ENCODE measurements around the gene ARHGAP8. TPM values are rescaled to one million over a fixed set of nuclear protein-coding genes. Genes with fewer than 3 reads are reported as not detected.
"Not testable (repeated sequence)": the region's sequence is repeated elsewhere in the genome, so short reads cannot be mapped to it uniquely, and the experiment has no call there.

ARHGAP8 gene
- polyA plus RNA-seq, 1 donor, result 44.4 TPM

DNA sequence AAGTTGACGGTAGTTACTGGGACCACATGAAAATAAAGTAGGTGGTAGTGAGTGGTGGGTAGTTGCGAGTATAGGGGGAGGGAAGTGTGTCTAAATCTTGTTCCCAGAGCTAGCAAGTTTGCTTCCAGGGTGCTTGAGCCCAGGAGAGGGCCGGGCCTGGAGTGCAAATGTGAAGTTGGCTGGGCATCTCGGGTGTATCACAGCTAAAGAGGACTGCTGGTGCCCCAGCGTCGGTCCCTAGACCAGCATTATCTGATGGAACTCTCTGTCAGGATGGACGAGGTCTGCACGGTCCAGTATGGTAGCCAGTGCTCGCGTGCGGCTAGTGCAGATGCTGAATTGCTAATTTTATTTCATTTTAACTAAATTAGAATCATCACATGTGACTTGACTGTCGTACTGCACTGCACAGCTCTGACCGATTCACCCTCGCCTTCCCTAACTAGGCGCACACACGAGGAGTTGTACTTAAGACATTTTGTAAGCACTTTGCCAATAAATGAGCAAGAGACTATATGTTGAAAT, 75.4 kb downstream of the ARHGAP8 start:
- DNase-seq, result no peak

DNA sequence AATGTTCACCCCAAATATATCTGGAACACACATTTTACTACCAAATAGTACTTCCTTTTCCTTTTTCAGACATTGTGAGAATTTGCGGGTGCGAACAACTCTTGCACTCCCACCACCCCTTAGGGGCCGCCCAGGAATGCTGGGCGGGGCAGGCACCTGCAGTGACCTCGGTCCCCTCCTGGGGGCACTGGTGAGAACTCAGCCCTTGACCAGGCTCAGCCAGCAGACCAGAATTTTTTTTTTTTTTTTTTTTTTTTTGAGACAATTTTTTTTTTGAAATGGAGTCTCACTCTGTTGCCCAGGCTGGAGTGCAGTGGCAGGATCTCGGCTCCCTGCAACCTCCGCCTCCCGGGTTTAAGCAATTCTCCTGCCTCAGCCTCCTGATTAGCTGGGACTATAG, 75.8 kb downstream of the ARHGAP8 start:
- DNase-seq, result no peak

DNA sequence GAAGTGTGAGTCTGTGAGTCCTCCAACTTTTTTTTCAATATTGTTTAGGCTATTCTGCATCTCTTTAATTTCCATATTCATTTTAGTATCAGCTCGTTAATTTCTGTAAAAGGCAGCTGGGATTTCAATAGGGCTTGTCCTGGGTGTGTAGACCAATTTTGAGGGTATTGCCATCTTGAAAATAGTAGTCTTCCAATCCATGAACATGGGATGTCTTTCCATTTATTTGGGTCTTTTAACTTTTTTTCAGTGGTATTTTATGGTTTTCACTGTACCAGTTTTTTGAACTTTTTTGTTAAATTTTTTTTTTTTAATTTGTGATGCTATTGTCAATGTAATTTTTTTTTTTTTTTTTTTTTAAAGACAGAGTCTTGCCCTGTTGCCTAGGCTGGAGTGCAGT, 79.5 kb downstream of the ARHGAP8 start:
- no peak for DNase-seq

DNA sequence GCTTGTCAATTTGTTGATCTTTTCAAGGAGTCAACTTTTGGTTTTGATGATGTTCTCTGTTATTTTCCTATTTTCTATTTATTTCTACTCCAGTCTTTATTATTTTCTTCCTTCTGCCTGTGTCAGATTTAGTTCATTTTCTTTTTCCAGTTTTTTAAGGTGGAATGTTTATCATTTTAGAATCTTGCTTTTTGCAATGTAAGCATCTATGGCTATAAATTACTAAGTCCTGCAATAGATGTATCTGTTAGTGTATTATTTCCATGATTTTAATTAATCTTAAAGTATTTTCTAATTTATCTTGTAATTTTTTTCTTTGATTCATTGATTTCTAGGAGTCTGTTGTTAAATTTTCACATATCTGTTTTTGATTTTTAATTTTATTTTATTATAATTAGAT, 81.7 kb downstream of the ARHGAP8 start:
- no peak for DNase-seq

DNA sequence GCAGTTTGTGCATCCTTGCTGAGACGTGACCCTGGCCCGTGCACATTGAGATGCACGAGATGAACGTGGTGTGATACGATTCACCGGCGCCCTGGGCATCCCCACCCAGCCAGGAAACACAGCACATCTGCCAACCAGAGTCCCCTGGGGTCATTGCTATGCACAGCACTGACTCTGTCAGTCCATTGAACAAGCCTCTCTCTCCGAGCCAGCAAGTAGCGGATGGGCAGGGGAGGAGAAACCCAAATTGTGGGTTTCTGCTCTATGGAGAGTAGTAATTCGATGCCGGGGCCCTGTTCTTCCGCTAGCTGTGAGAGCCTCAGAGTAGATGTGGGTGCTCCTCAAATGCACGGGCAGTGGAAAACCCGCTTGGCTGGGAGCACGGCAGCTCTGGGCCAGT, 85.1 kb downstream of the ARHGAP8 start:
- no peak for DNase-seq

DNA sequence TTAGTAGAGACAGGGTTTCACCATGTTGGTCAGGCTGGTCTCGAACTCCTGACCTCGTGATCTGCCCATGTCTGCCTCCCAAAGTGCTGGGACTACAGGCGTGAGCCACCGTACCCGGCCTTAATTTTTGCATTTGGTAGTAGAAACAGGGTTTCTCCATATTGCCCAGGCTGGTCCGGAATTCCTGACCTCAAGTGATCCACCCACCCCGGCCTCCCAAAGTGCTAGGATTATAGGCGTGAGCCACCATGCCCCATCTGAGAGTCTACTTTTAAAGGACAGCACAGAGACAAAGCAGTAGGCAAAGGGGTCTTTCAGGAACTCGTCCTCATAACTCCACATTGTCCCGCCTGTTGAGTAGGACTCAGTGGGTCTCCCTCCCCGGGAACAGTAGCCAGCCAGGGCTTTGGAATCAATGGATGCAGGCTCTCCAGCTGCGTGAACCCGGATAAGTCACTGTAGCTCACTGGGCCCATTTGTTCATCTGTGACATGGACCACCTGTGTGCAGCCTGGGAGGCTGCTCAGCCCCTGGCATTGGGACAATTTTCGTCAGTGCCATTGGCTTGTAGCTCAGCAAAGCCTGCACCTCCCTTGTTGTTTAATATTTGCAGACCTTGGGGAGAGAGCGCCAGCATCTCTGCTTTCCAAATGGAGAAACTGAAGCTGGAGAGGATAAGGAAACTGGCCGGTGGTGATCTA, 86.1 kb downstream of the ARHGAP8 start:
- DNase-seq, result no peak

DNA sequence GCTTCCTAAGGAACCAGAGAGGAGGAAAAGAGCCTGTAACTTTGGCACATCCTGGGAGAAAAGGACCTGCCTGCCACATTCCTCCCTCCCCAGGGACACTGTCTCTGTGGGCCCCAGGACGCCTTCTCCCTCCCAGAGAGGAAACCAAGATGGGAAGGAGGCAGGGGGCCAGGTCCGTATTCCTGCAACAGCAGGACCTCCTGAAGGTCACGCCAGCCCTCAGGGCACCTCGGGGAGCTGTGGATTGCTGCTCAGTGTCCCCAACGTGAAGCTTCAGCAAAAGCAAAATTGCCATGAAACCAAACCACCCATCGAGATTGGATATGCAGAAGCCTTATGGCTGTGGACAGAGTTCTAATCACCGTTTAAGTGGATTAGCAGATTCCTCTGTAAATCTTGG, 86.7 kb downstream of the ARHGAP8 start:
- DNase-seq, result no peak

DNA sequence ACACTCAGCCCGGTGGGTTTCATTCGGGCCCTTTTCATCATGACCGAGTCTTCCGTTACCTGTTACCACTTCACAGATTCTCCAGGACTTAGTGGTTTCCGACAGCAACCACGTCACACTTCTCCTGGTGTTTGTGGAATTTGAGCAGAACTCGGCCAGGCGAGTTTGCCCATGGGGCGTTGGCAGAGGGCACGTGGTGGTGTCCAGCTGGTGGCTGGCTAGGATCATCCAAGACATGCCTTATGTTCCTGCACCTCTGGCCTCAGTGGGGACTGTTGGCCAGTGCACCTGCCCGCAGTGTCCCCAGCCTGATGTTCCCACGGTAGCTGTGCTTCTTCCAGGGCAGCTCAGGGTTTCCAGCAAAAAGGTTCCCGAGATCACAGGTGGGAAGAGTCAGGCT, 87.3 kb downstream of the ARHGAP8 start:
- DNase-seq, result no peak

DNA sequence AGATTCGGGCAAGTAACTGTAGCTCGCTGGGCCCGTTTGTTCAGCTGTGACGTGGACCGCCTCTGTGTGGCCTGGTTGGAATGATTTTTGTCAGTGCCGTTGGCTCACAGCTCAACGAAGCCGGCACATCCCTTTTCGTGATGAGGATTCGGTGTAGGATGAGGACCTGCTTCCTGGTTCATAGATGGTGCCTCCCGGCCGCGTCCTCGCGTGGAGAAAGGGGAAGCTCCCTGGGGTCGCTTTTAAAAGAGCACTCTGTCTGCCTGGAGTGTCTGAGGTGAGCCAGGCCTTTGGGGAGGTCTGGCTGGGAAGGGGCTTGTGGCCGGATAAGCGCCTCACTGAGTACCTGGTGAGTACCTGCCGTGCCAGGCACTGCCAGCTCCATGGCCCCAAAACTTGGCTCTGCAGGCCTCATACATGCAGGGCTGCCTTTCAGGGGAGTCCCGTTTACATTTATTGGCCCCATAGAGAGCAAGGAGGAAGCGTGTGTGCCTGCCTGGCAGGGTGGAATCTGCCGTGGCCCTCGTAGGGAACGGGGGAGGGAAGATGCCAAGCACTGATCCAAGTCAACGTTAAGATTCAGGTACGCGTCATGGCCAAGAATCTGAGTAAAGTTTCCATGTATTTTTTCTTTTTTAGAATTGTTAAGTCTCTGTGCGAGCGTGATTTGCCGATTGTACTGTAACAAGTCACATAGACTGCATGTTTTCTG, 88.4 kb downstream of the ARHGAP8 start:
- DNase-seq, result no peak

DNA sequence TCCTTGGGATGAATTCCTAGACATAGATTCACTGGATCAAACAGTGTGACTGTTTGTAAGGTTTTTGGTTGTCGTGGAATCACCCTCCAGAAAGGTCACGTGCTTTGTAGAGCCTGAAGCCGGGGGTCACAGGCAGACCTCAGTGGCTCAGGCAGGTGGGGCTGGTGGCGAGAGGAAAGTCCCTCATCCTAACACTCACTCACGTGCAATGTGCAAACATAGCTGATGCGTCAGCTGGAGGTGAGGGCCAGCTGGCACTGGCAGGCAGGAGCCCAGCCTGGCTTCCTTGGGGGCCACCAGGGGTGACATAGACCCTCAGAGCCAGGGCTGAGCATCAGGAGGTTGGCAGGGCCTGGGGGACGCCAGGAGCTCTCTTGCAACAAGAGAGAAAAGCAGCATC, 90.0 kb downstream of the ARHGAP8 start:
- DNase-seq, result no peak

DNA sequence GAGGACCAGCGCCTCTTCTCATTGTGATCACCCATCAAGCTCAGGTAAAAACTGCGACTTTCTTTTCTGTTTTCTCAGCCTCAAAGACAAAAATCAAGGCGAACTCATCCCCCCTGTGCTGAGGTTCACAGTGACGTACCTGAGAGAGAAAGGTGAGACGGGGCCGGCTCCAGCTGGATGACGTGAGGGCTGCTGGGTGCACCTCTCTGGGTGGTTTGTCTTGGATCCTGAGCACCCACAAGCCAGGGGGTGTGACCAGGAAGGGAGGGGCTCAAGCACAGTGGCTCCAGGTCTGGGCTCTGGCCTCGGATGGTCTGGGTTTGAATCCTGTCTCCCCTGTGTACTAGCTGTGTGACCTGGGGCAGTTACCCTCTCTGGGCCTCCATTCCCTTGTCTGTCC, 92.8 kb downstream of the ARHGAP8 start:
- DNase-seq, result no peak

DNA sequence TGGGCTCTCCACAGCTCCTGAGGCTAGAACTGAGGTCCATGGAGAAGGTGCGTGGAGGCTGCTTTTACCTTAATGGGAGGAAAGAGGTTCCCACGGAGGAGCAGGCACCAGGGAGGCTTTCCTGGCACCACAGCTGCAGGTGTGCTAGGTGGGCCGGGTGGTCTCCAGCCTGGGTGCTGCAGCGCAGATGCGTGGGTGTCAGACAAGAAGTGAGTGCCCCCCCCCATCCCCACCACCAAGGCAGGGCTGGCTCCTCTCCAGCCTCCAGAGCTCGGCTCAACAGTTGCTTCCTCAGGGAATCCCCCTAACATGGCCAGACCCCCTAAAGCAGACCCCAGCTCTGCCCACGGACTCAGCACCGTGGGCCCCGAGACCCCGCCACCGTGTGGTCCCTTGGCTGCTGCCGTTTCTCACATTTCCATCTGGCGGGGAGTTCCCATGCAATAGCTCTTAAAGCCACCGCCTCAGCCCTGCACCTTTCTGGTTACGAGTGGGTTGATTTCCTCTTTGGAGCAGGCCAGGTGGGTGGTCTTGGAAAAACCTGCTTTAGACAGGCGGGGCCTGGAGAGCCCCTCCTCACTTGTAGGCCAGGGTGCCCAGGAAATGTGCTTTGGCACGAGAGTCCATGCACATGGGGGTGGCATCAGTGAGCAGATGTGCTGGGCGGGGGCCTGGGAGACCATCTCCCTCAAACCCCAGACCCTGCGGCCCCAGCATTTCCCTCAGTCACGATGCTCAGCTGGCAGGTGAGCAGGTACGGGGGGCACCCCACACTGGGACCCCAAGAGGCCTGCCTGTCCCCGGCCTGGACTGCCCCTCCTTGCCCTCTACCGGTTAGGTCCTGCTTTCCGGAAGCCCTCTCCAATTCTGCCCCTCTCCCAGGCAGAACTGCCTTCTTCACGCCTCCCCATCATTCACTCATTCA, 93.7 kb downstream of the ARHGAP8 start:
- no peak for DNase-seq

DNA sequence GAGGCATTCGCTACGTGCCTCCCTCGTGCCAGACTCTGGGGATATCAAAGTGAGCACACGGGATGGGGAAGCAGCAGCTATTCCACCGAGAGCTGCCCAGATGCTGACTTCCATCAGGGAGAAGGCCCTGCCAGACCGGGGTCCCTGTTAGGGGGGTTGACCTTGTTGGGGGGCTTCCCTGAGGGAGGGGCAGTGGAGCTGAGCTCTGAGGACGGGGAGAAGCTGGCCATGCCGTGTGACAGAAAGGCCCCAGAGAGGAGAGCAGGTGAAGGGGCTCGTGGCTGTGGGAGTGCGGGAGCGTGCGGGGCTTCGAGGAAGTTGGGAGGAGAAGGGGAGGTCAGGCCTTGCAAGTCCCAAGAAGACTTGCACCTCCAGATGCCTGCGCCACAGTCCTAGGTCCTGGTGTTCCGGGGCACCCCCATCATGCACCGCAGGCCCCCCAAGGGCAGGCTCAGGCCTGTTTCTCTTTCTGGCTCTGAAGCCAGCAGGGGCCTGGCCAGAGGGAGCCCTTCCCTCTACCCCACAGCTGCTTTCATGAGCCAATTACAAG, 94.4 kb downstream of the ARHGAP8 start:
- DNase-seq, result no peak

DNA sequence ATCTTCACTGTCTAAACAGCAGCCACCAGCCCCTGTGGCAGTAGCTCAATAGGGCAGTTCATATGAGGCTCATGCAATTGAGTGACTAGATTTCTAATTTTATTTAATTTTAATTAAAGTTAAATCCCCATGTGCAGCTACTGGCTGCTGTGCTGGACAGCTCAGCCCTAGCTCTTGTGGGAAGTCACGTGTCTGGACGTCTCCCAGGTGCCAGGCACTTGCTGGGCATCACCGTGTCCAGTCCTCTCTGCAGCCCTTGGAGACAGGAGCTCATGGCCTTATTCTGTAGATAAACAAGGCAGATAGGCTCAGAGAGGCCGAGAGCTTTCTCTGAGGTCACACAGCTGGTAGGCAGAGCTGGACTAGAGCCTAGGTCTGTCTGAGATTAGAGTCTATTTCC, 95.0 kb downstream of the ARHGAP8 start:
- no peak for DNase-seq

DNA sequence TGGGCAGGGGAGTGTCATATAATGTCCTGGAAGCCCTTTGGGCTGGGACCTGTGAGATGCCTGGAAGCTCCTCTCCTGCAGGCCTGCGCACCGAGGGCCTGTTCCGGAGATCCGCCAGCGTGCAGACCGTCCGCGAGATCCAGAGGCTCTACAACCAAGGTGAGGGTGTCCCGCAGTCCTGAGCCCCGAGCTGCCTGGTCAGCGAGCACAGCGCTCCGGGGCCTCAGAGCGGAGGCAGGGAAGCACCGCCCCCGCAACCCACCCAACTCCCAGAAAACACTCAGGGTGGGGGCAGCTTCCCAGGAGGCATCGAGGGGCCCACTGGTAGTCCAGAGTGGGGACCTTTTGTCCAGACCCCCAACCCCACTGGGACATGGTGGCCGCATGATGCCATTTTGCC, 95.5 kb downstream of the ARHGAP8 start:
- DNase-seq, result no peak

DNA sequence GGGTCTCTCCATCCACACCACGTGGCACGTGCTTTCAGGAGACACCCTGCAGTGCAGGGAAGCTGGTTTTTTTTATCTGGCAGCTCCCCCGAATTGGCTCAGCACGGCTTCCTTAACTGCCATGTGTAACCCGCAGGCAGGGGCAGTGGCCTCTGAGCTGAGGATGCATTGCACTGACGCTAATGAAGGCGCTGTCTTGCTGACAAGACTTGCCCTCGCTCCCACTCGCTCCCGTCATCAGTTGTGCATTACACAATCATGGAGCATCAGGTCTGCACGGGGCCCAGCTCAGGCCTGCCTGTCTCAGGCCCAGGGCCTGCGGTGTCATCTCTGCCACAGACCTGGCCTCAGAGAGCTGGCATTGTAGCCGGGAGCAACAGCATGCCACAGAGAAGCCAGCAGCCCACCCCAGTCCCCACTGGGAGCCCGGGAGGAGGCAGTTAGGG, 95.9 kb downstream of the ARHGAP8 start:
- DNase-seq, result no peak

DNA sequence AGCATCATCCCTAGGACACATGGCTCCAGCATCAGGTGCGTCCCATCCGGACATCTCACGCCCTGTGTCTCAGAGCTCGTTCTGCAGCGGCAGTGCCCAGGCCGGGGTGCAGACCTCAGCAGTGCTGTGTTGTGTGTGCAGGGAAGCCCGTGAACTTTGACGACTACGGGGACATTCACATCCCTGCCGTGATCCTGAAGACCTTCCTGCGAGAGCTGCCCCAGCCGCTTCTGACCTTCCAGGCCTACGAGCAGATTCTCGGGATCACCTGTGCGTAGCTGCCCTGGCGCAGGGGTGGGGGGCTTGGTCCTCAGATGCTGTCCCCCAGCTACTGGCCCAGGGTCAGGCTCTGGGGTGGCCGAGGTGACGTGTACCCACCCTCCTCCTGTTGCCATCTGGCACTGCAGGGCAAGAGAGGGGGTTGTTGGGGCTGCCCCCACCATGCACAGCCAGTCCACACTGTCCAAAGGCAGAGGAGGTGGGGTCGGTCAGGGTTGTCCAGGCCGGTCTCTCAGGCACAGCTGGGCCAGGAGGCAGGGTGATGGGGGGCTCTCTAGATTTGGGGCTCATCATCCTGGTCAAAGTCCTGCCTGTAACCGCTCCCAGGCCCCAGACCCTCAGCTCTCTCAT, 96.5 kb downstream of the ARHGAP8 start:
- no peak for DNase-seq

DNA sequence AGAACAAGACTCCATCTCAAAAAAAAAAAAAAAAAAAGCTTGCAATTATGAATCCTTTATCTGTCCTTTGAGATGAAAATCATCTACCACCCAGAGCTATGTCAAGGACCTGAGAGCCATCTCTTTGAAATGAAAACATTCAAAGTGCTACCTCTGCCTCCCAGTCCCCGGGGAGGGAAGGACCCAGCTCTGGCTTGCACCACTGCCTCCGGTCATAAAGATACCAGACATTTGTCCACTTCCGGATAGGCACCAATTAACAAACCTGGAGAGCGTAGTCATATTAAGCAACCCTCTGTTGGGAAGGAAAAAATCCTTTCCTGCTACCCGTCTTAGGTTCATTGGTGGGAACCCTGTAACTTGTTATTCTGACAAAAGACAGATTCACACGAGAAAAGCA, 98.6 kb downstream of the ARHGAP8 start:
- no peak for DNase-seq

DNA sequence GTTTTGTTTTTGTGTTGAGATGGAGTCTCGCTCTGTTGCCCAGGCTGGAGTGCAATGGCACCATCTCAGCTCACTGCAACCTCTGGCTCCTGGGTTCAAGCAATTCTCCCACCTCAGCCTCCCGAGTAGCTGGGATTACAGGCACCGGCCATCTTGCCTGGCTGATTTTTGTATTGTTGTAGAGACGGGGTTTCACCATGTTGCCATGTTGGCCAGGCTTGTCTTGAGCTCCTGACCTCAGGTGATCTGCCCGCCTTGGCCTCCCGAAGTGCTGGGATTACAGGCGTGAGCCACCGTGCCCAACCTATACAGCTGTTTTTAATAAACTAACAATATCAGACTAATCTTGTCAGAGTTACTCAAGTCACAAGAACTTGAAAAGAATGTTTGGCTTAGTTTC, 102.3 kb downstream of the ARHGAP8 start:
- not testable (repeated sequence) for DNase-seq

DNA sequence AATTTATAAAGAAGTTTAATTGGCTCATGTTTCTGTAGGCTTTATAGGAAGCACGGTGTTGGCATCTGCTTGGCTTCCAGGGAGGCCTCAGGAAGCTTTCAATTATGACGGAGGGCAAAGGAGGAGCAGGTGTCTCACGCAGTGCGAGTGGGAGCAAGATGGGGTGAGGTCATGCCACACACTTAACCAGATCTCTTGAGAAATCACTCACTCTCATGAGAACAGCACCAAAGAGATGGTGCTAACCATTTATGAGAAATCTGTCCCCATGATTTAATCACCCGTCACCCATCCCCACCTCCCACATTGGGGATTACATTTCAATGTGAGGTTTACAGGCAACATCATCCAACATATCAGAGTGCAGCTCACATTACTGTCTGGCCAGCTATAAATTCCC, 103.5 kb downstream of the ARHGAP8 start:
- no peak for DNase-seq

DNA sequence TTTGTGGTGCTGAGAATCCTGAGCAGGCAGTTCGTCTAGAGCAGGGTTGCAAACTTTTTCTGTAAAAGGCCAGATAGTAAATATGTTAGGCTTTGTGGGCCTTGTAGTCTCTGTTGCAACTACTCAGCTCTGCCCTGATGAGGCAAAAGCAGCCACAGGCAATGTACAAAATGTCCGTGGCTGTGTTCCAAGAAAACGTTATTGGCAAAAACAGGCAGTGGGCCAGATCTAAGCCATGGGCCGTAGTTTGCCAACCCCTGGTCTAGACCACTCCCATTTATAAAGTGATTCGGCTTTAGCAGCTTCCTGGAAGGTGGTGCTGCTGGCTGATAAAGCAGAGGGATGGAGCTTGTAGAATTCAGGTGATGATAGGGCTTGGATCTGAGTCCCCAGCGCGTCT, 106.4 kb downstream of the ARHGAP8 start:
- not testable (repeated sequence) for DNase-seq

DNA sequence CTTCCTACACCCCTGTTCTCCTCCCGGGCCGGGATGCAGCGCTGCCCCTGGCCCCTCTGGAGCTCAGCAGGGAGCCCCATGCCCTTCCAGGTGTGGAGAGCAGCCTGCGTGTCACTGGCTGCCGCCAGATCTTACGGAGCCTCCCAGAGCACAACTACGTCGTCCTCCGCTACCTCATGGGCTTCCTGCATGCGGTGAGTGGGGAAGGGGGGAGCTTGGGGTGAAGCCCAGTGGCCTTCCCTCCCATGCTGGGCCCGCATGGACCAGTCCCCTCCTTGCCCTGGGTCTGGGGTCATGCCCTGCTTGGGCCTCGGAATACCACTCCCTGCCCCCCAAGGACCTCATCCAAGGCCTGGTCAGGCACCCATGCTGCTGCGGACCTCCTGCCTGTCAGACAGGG, 107.3 kb downstream of the ARHGAP8 start:
- DNase-seq, result no peak

Measured in left kidney (tissue), 2 donors.